Measurements from ENCODE around the gene NPL.

The NPL gene

DNA sequence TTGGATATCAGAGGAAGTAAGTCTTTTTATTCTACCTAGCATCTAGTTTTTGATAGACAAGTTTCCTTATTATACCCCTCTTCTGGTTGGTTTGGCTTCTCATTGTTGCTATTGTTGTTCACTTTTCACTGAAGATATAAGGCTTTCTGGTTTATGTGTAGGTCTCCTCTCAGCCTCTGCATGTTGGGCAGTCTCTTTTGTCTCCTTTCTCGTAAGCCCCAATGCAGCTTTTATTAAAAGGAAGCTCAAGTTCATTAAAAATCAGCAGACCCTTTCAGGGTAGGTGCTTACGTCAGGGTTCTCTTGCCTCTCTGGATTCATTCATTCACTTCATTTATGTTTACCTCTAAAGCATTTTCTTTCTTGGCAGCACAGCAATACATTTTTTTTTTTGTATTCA is 44.8 kb downstream of the NPL start:
- H3K36me3 ChIP-seq (ENCODE audit: insufficient read depth, low read length) = no peaks in the 10 kb centered on the region
- peaks cover 15% of the 10 kb centered on the region for H3K4me1 ChIP-seq (ENCODE audit: insufficient read depth, low read length, poor library complexity, severe bottlenecking)
- no peaks in the 10 kb centered on the region for H3K9me2 ChIP-seq (replicated peaks; ENCODE audit: low read depth, low read length)
- TF ChIP-seq EZH2phosphoT487 (IDR thresholded peaks at IDR 0.05; ENCODE audit: borderline replicate concordance) = no peak
- no peak for TF ChIP-seq CTCF (conservative IDR thresholded peaks at IDR 0.05; ENCODE audit: low read length)
- H3K27me3 ChIP-seq (ENCODE audit: insufficient read depth, low read length, poor library complexity, severe bottlenecking) = no peaks in the 10 kb centered on the region
- no peak overlapping the region for H2AFZ ChIP-seq (ENCODE audit: low read length)
- H4K20me1 ChIP-seq (ENCODE audit: insufficient read depth, low read length, poor library complexity, severe bottlenecking) = no peaks in the 10 kb centered on the region
- no peaks in the 10 kb centered on the region for H3K79me2 ChIP-seq (ENCODE audit: insufficient read depth, low read length)
- H3K9me3 ChIP-seq (ENCODE audit: insufficient read depth, low read depth, low read length) = no peaks in the 10 kb centered on the region
- H3K9ac ChIP-seq (ENCODE audit: low read depth, low read length, poor library complexity, severe bottlenecking) = no peak overlapping the region
- 0 out of 2 replicates have a peak, but pooled peaks cover 1% of the 10 kb centered on the region for H3F3A ChIP-seq (ENCODE audit: low read depth)
- H3K4me2 ChIP-seq (ENCODE audit: low read depth, low read length, poor library complexity, severe bottlenecking) = no peak overlapping the region
- H3K4me3 ChIP-seq (ENCODE audit: low read length, poor library complexity, severe bottlenecking) = no peak overlapping the region

- no peaks in the 10 kb centered on the region for H3K9me2 ChIP-seq (replicated peaks; ENCODE audit: low read depth, low read length)
- TF ChIP-seq EZH2phosphoT487 (IDR thresholded peaks at IDR 0.05; ENCODE audit: borderline replicate concordance) = no peak
- TF ChIP-seq CTCF (conservative IDR thresholded peaks at IDR 0.05; ENCODE audit: low read length) = no peak
- no peak overlapping the region for H2AFZ ChIP-seq (ENCODE audit: low read length)
- H3K4me1 ChIP-seq (ENCODE audit: insufficient read depth, low read length, poor library complexity, severe bottlenecking) = peaks cover 8% of the 10 kb centered on the region
- 0 out of 2 replicates have a peak, but pooled peaks cover 2% of the 10 kb centered on the region for H3F3A ChIP-seq (ENCODE audit: low read depth)
- peaks cover 12% of the 10 kb centered on the region for H4K20me1 ChIP-seq (ENCODE audit: insufficient read depth, low read length, poor library complexity, severe bottlenecking)
- H3K36me3 ChIP-seq (ENCODE audit: insufficient read depth, low read length) = no peaks in the 10 kb centered on the region
- H3K4me2 ChIP-seq (ENCODE audit: low read depth, low read length, poor library complexity, severe bottlenecking) = no peak overlapping the region
- no peaks in the 10 kb centered on the region for H3K27me3 ChIP-seq (ENCODE audit: insufficient read depth, low read length, poor library complexity, severe bottlenecking)
- H3K79me2 ChIP-seq (ENCODE audit: insufficient read depth, low read length) = peaks cover 13% of the 10 kb centered on the region
- no peaks in the 10 kb centered on the region for H3K9me3 ChIP-seq (ENCODE audit: insufficient read depth, low read depth, low read length)
- no peak overlapping the region for H3K9ac ChIP-seq (ENCODE audit: low read depth, low read length, poor library complexity, severe bottlenecking)
- no peak overlapping the region for H3K4me3 ChIP-seq (ENCODE audit: low read length, poor library complexity, severe bottlenecking)
Measured at GRCh38 chr1:182835806-182836205, 46.2 kb downstream of the NPL start.

- no peaks in the 10 kb centered on the region for H3K9me2 ChIP-seq (replicated peaks; ENCODE audit: low read depth, low read length)
- peaks cover 16% of the 10 kb centered on the region; the same call in 1 of the 2 replicates for H3K36me3 ChIP-seq (ENCODE audit: insufficient read depth, low read length)
- H3K9ac ChIP-seq (ENCODE audit: low read depth, low read length, poor library complexity, severe bottlenecking) = peak within 1 kb of the TSS; percentile 72
- peaks cover 48% of the 10 kb centered on the region for H4K20me1 ChIP-seq (ENCODE audit: insufficient read depth, low read length, poor library complexity, severe bottlenecking)
- peaks cover 49% of the 10 kb centered on the region for H3K79me2 ChIP-seq (ENCODE audit: insufficient read depth, low read length)
- peak within 1 kb of the TSS; percentile 79 for H3K4me3 ChIP-seq (ENCODE audit: low read length, poor library complexity, severe bottlenecking)
- H3K27me3 ChIP-seq (ENCODE audit: insufficient read depth, low read length, poor library complexity, severe bottlenecking) = no peaks in the 10 kb centered on the region
- H3K4me2 ChIP-seq (ENCODE audit: low read depth, low read length, poor library complexity, severe bottlenecking) = peak within 1 kb of the TSS; percentile 83
- TF ChIP-seq EZH2phosphoT487 (IDR thresholded peaks at IDR 0.05; ENCODE audit: borderline replicate concordance) = no peak
- TF ChIP-seq CTCF (conservative IDR thresholded peaks at IDR 0.05; ENCODE audit: low read length) = 0 out of 2 replicates have a peak, but pooled peaks have one; percentile 23
- H3K9me3 ChIP-seq (ENCODE audit: insufficient read depth, low read depth, low read length) = no peaks in the 10 kb centered on the region
- H2AFZ ChIP-seq (ENCODE audit: low read length) = peak within 1 kb of the TSS; percentile 95
- H3K4me1 ChIP-seq (ENCODE audit: insufficient read depth, low read length, poor library complexity, severe bottlenecking) = peaks cover 40% of the 10 kb centered on the region
- 0 out of 2 replicates have a peak, but pooled peaks cover 2% of the 10 kb centered on the region for H3F3A ChIP-seq (ENCODE audit: low read depth)
Measured at GRCh38 chr1:182839209-182840066, 49.9 kb downstream of the NPL start, which contains the start of gene DHX9. Gene DHX9 (plus strand): TSS chr1:182839347. CDS start chr1:182842567, 3,220 bp downstream.
